Karpas-422 (cell line): Measurements from ENCODE around the gene CCNO. TPM values are rescaled to one million over a fixed set of nuclear protein-coding genes. Genes with fewer than 3 reads are reported as not detected.

Experiments used
- DNase-seq: peaks from one replicate; pipeline ENCODE4 v3.0.0-alpha.2; 2015
- H2AFZ ChIP-seq: fragments of 200-600 bp; sonication (generic); 2 replicates; pipeline ENCODE4 v1.6.1; 2014; ENCODE audit warnings: antibody characterized with exemption, low read length, mixed read lengths
- H3K27ac ChIP-seq: fragments of 200-600 bp; sonication (generic); 2 replicates; pipeline ENCODE4 v1.5.1; 2014; ENCODE audit warnings: mild to moderate bottlenecking, low read length, moderate library complexity
- H3K27me3 ChIP-seq: fragments of 200-600 bp; sonication (generic); 2 replicates; pipeline ENCODE4 v1.6.1; 2014; ENCODE audit warnings: low read length, mixed read lengths
- H3K36me3 ChIP-seq: fragments of 200-600 bp; sonication (generic); 2 replicates; pipeline ENCODE4 v1.6.1; 2014; ENCODE audit warnings: low read length, mixed read lengths; ENCODE audit not compliant: insufficient read depth
- H3K4me1 ChIP-seq: fragments of 200-600 bp; sonication (generic); 2 replicates; pipeline ENCODE4 v1.6.1; 2014; ENCODE audit warnings: mild to moderate bottlenecking, low read length, mixed read lengths
- H3K4me2 ChIP-seq: fragments of 200-600 bp; sonication (generic); 2 replicates; pipeline ENCODE4 v1.6.1; 2014; ENCODE audit warnings: low read length, low read depth, mild to moderate bottlenecking; ENCODE audit not compliant: poor library complexity, severe bottlenecking
- H3K4me3 ChIP-seq: fragments of 200-600 bp; sonication (generic); 2 replicates; pipeline ENCODE4 v1.5.1; 2014; ENCODE audit warnings: mild to moderate bottlenecking, antibody characterized with exemption, low read length, mixed read lengths
- H3K79me2 ChIP-seq: fragments of 200-600 bp; sonication (generic); 2 replicates; pipeline ENCODE4 v1.6.1; 2014; ENCODE audit warnings: mild to moderate bottlenecking, low read length, mixed read lengths
- H3K9ac ChIP-seq: fragments of 200-600 bp; sonication (generic); 2 replicates; pipeline ENCODE4 v1.6.0; 2014; ENCODE audit warnings: low read length
- H3K9me2 ChIP-seq: fragments of 200-600 bp; sonication (generic), shearing (Covaris generic); replicated peaks from 2 replicates; pipeline ENCODE4 v1.6.0; 2014; ENCODE audit warnings: mild to moderate bottlenecking, low read length, moderate library complexity; ENCODE audit not compliant: insufficient read depth
- H3K9me3 ChIP-seq: fragments of 300-700, 200-600 bp; sonication (generic); 2 replicates; pipeline ENCODE4 v1.6.1; 2014; ENCODE audit warnings: low read length, mixed read lengths
- H4K20me1 ChIP-seq: fragments of 200-600 bp; sonication (generic); 2 replicates; pipeline ENCODE4 v1.6.1; 2014; ENCODE audit warnings: mild to moderate bottlenecking, antibody characterized with exemption, low read length, low read depth; ENCODE audit not compliant: insufficient read depth
- total RNA-seq: library from RNA; depleted of rRNA; stranded (reverse); fragments of >200 nt; shearing (Covaris generic); gene quantifications from 2 replicates; pipeline ENCODE4 v1.2.3, GENCODE V29; 2014; ENCODE audit warnings: low replicate concordance

CCNO gene
- total RNA-seq, 1 experiment from 2014 or later = 2.2 TPM

DNA sequence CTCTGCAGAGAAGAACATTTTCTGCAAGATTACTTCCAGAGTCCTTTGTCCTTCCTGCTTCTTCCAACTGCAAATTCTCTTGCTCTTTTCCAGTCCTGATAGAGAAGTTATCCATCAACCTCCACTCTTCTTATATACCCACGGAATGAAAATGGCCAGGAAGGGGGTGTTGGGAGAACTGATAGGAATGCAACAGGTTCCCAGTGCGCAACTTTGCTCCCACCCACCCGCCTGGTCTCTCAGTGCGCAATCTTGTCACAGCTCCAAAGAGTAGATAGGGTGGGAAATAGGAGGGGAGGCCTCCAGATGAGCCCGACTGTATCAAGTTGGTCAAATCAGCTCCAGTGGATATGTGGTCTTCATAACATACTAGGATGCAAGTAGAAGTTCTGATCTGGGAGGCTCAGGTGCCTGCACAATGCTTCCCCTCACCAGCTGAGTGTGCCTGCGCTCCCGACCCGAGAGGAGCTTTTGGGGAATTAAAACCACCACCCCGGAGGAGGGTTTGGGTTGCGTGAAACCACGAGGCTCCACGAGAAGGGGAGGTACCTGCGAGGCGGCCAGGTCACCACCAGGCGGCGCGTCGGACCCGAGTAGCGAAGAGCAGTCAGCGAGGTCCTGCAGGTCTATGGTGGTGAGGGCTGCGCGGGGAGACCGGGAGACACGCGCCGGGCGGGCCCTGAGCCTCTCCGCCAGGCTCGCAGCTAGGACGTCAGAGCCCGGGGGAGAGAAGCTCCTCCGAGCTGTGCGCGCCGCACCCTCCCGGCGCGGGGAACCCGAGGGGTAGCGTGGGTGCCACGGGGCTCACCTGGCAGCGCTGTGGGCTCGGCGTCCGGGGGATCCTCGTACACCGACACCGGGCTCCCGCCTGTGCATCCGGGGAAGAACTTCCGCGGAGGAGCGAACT is 7.1 kb downstream of the CCNO start:
- DNase-seq = peak; percentile 95

DNA sequence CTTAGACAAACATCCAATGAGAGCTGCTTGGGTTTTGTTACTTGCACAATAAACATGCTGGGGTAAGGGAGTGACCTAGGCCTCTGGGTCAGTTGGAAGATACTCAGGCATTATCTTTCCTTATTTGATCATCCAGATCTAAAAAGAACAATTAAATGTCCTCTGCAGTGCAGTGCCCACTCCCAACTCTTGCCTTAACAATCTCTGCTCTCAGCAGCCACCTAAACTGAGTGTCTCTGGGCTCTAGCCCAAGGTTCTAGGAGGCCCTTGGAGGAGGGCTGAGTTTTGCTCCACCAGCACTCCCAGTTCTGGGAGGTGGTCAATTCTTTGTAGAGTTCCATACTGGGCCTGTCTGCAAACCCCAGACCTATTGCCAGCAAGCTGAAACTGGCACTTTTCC is 8.1 kb downstream of the CCNO start:
- Histone ChIP-seq H4K20me1 (no peaks in the 10 kb centered on the region), H3K27me3 (no peaks in the 10 kb centered on the region), H3K4me3 (no peak overlapping the region), H3K4me1 (peaks cover 20% of the 10 kb centered on the region), H3K79me2 (no peaks in the 10 kb centered on the region), H3K4me2 (no peak overlapping the region), H3K9me3 (no peaks in the 10 kb centered on the region), H3K27ac (no peak overlapping the region), H3K9me2 (no peaks in the 10 kb centered on the region), H2AFZ (no peak overlapping the region), H3K9ac (no peak overlapping the region), H3K36me3 (no peaks in the 10 kb centered on the region)
- no peak for DNase-seq

More for the DNA sequence above, 7.1 kb downstream of the CCNO start:
- no peaks in the 10 kb centered on the region for H4K20me1 ChIP-seq
- H3K36me3 ChIP-seq = no peaks in the 10 kb centered on the region
- H3K79me2 ChIP-seq = no peaks in the 10 kb centered on the region
- no peaks in the 10 kb centered on the region for H3K9me3 ChIP-seq
- no peaks in the 10 kb centered on the region for H3K27me3 ChIP-seq
- peak overlapping the region; percentile 71 for H3K9ac ChIP-seq
- H2AFZ ChIP-seq = peak overlapping the region; percentile 99
- no peak overlapping the region for H3K27ac ChIP-seq
- no peaks in the 10 kb centered on the region for H3K9me2 ChIP-seq
- H3K4me2 ChIP-seq = peak overlapping the region; percentile 93
- peaks cover 27% of the 10 kb centered on the region for H3K4me1 ChIP-seq
- peak overlapping the region; percentile 75 for H3K4me3 ChIP-seq

DNA sequence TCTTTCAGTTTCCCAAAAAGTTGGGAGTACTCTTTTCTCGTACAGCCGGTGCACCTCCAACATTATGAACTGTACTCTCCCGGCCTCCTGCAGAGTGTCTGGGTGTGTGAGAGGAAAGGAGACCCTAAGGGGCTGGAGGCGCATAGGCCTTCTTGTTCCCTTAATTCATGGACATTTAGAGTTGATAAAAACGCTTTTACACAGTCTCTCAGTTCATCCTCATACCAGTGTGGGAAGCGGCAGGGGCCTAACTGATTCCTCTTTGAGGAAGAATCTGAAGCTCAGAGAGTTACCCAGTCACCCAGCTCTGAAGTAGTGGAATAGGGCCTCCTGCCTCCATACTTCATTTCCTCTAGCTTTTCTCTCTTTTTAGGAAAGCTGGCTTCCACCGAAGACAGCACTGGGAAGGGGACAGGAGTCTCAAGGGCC is 9.6 kb downstream of the CCNO start:
- H3K27me3 ChIP-seq = no peaks in the 10 kb centered on the region
- no peak overlapping the region for H3K9ac ChIP-seq
- no peak overlapping the region for H3K4me2 ChIP-seq
- no peaks in the 10 kb centered on the region for H3K36me3 ChIP-seq
- H2AFZ ChIP-seq = no peak overlapping the region
- H3K9me3 ChIP-seq = no peaks in the 10 kb centered on the region
- H3K79me2 ChIP-seq = no peaks in the 10 kb centered on the region
- no peak overlapping the region for H3K4me3 ChIP-seq
- H4K20me1 ChIP-seq = no peaks in the 10 kb centered on the region
- no peak for DNase-seq
- peaks cover 31% of the 10 kb centered on the region for H3K4me1 ChIP-seq
- H3K27ac ChIP-seq = no peak overlapping the region
- no peaks in the 10 kb centered on the region for H3K9me2 ChIP-seq

DNA sequence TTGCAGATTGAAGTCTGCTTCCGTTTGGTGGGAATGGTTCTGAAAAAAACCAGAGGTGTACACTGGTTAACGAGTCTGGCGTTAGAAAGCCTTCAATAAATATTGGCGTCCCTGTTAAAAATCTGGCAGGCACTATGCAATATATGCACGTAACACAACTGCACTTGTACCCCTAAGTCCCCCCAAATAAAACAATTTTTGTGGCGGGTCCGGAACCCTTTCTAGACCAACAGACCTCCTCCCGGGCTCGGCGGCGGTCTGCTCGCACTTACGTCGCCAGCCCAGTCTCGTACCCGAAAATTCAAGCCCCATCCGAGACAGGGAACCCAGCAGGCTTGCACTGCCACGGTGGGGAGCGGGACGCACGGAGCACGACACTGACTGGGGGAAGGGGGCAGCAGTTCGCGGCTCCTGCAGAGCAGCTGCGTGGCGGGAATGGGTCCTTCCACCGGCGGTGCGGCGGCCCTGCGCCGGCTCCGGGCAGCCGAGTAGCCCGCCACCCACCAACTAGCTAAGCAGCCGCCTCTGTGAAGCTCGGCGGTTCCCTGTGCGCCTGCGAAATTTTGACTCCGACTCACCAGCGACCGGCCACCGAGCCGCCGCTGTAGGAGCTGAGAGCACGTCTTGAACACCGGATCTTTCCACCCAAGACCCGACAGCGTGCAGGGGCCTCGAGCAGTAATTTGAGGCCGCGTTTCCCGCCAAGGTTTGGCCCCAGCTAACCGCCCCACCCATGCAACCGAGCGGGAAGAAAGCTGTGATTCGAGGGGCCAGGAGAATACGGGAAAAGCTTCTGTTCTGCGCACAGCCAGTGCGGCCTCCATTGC is 10.2 kb downstream of the CCNO start:
- Histone ChIP-seq H3K9me2 (no peaks in the 10 kb centered on the region), H3K27ac (no peak overlapping the region), H3K9me3 (no peaks in the 10 kb centered on the region), H3K36me3 (no peaks in the 10 kb centered on the region), H3K79me2 (no peaks in the 10 kb centered on the region), H3K4me3 (no peak overlapping the region), H3K4me1 (peaks cover 35% of the 10 kb centered on the region), H3K27me3 (no peaks in the 10 kb centered on the region), H3K9ac (no peak overlapping the region), H3K4me2 (no peak overlapping the region), H4K20me1 (no peaks in the 10 kb centered on the region), H2AFZ (no peak overlapping the region)
- no peak for DNase-seq

DNA sequence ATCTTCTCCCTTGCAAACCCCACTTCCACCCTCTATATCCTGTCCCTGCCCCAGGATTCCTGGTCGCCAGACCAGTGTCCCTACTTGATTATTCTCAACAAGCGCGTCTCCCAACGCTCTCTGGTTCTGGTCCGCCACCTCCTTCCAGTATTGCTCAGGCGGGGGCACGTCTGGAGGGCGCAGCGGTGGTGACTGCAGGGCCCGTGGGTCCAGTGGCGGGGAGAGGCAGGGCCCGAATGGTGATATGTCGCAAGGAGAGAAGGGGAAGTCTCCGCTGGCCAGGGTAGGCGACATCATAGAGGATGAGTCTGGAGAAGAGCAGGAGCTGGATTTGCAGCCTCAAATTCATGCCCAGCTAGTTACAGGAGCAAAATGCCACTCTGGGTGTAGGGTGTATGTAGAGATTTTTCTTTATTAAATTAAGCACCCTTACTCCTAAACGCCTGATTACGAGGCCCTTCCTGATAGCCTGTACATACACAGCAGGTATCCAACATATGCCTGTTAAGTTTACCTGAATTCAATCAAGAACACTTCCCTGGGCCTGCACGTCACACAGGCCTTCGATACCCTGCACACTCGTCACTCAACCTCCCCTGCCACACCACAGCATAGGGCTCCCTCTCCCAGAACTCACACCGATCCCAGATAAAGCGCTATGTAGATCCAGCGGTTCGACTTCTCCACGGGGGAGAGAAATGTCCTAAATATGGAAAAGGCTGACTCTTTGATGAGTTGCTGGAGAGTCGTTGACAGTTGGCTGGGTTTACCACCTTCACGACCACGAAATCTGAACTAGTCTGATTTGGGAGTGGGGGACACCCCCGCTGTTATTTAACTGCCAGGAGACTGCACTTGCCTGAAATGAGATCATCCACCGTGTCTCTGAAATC is 11.1 kb downstream of the CCNO start:
- Histone ChIP-seq H4K20me1 (no peaks in the 10 kb centered on the region), H3K4me3 (no peak overlapping the region), H3K36me3 (no peaks in the 10 kb centered on the region), H3K9me3 (no peaks in the 10 kb centered on the region), H3K9ac (no peak overlapping the region), H3K79me2 (no peaks in the 10 kb centered on the region), H3K4me2 (no peak overlapping the region), H3K27me3 (no peaks in the 10 kb centered on the region), H3K4me1 (peaks cover 29% of the 10 kb centered on the region), H3K9me2 (no peaks in the 10 kb centered on the region), H2AFZ (no peak overlapping the region), H3K27ac (no peak overlapping the region)
- DNase-seq = no peak

DNA sequence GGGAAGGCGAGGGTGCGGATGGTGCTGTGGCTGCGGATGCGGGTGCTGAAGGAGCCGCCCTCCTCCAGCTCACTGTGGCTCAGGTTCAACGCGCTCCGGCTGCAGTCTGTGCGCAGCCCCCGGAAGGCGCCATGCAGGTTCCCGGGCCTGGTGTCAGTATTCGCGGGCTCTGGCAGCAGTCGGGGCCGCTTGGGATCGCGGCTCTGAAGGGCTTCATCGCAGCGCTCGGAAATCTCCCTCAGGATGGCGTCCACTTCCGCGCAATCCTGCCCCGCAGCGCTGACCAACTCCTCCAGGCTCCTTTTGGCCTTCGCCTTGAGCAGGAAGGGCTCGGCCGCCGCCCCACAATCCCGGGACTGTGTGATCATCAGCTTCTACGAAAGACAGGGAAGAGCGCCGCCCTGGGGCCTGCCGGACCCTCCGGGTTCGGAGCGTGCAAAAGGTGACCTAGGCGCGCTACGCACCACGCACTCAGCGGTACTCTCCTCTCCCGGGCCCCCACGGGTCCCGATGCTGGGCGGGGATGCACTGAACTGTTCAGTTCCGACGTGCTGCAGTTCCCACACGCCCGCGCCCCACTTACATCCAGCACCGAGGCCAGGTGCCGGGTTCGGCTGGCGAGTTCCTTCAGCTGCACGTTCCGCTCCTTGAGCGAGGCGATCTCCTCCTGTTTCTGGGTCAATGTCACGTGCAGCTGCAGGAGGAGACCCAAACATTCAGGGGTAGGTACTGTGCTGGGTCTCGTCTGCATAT is 12.8 kb downstream of the CCNO start:
- Histone ChIP-seq H3K27me3 (no peaks in the 10 kb centered on the region), H4K20me1 (no peaks in the 10 kb centered on the region), H3K9ac (no peak overlapping the region), H3K4me3 (no peak overlapping the region), H3K79me2 (no peaks in the 10 kb centered on the region), H3K9me2 (no peaks in the 10 kb centered on the region), H3K27ac (no peak overlapping the region), H3K4me1 (peaks cover 15% of the 10 kb centered on the region), H2AFZ (no peak overlapping the region), H3K9me3 (no peaks in the 10 kb centered on the region), H3K36me3 (no peaks in the 10 kb centered on the region), H3K4me2 (no peak overlapping the region)
- DNase-seq = no peak

DNA sequence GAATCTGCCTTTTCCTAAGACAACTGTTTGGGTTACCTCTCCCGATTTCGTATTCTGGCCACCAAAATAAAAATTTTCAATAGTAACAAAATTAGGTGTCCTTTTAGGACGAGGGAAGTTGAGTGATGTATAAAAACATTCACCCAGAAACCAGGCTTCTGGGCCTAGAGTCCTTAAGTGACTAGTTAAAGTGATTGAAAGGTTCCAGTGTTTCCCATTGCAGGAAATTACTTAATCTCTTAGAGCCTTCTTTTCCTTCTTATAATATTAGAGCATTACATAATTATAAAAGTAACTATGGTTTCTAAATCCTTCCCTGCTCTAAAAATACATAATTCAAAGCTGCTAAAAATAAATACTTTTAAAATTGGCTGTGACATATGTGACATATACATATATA is 13.6 kb downstream of the CCNO start:
- H3K4me1 ChIP-seq = peaks cover 15% of the 10 kb centered on the region
- H3K4me2 ChIP-seq = peak overlapping the region; percentile 5
- H2AFZ ChIP-seq = no peak overlapping the region
- H3K9me2 ChIP-seq = no peaks in the 10 kb centered on the region
- H3K4me3 ChIP-seq = no peak overlapping the region
- H3K9ac ChIP-seq = no peak overlapping the region
- no peaks in the 10 kb centered on the region for H3K27me3 ChIP-seq
- no peaks in the 10 kb centered on the region for H3K79me2 ChIP-seq
- no peak overlapping the region for H3K27ac ChIP-seq
- DNase-seq = no peak
- no peaks in the 10 kb centered on the region for H3K36me3 ChIP-seq
- H4K20me1 ChIP-seq = no peaks in the 10 kb centered on the region
- no peaks in the 10 kb centered on the region for H3K9me3 ChIP-seq
